HepG2 (cell line): ENCODE data around the gene ITGB3. TPM values are rescaled to one million over a fixed set of nuclear protein-coding genes. Genes with fewer than 3 reads are reported as not detected.

Experiments used
- AHDC1 ChIP-seq: sonication (generic); formaldehyde crosslinking; IDR thresholded peaks from 2 replicates; pipeline ENCODE4 v1.5.1; 2020; ENCODE audit warnings: mild to moderate bottlenecking, missing genetic modification reagents, borderline replicate concordance
- CCDC6 ChIP-seq: sonication (generic); formaldehyde crosslinking; IDR thresholded peaks from 2 replicates; pipeline ENCODE4 v1.8.1; 2022; ENCODE audit warnings: mild to moderate bottlenecking, missing genetic modification reagents, moderate library complexity
- CHD4 ChIP-seq: fragments of 200-600 bp; sonication (generic); IDR thresholded peaks from 2 replicates; pipeline ENCODE4 v1.7.0; 2017; ENCODE audit warnings: mild to moderate bottlenecking, low read length, borderline replicate concordance
- MTA3 ChIP-seq: sonication (generic); formaldehyde crosslinking; IDR thresholded peaks from 2 replicates; pipeline ENCODE4 v1.4.0; 2020; ENCODE audit warnings: missing genetic modification reagents
- MTERF4 ChIP-seq: sonication (generic); formaldehyde crosslinking; IDR thresholded peaks from 2 replicates; pipeline ENCODE4 v1.8.0; 2023; ENCODE audit warnings: mild to moderate bottlenecking, missing genetic modification reagents
- NR2F6 ChIP-seq, 2 experiments: IDR thresholded peaks; 2 replicates each; pipeline ENCODE4 v1.6.1; 2016; ENCODE audit warnings: antibody characterized with exemption in 1 of 2, mild to moderate bottlenecking in 1 of 2
- PRDM10 ChIP-seq: sonication (generic); formaldehyde crosslinking; IDR thresholded peaks from 2 replicates; pipeline ENCODE4 v1.4.0; 2020; ENCODE audit warnings: low read depth, missing genetic modification reagents
- SAP130 ChIP-seq: IDR thresholded peaks from 2 replicates; pipeline ENCODE4 v1.6.1; 2016; ENCODE audit warnings: low read depth
- SNRNP70 ChIP-seq: fragments of 200-400 bp; formaldehyde crosslinking; IDR thresholded peaks from 2 replicates; pipeline ENCODE4 v1.6.1; 2017; ENCODE audit warnings: mild to moderate bottlenecking, low read depth, low read length, moderate library complexity
- U2AF1 ChIP-seq: fragments of 200-400 bp; formaldehyde crosslinking; optimal IDR thresholded peaks from 2 replicates; pipeline ENCODE3; 2017; ENCODE audit warnings: mild to moderate bottlenecking, low read depth, low read length
- ZBTB26 ChIP-seq: IDR thresholded peaks from 2 replicates; pipeline ENCODE4 v1.6.1; 2016; ENCODE audit warnings: missing compliant biosample characterization, missing genetic modification reagents, borderline replicate concordance
- ZFP36L2 ChIP-seq: sonication (generic); formaldehyde crosslinking; IDR thresholded peaks from 2 replicates; pipeline ENCODE4 v1.4.0; 2020; ENCODE audit warnings: missing genetic modification reagents
- ZNF138 ChIP-seq: sonication (generic); formaldehyde crosslinking; IDR thresholded peaks from 2 replicates; pipeline ENCODE4 v1.5.0; 2020; ENCODE audit warnings: mild to moderate bottlenecking, low read depth, missing genetic modification reagents
- ZNF335 ChIP-seq: sonication (generic); formaldehyde crosslinking; IDR thresholded peaks from 2 replicates; pipeline ENCODE4 v1.4.0; 2020; ENCODE audit warnings: missing genetic modification reagents
- ZNF558 ChIP-seq: sonication (generic); formaldehyde crosslinking; IDR thresholded peaks from 2 replicates; pipeline ENCODE4 v1.9.0; 2022; ENCODE audit warnings: mild to moderate bottlenecking, missing genetic modification reagents, borderline replicate concordance
- ZNF737 ChIP-seq: sonication (generic); formaldehyde crosslinking; IDR thresholded peaks from 2 replicates; pipeline ENCODE4 v1.5.0; 2020; ENCODE audit warnings: missing genetic modification reagents, mild to moderate bottlenecking, borderline replicate concordance
- ZNF746 ChIP-seq: sonication (generic); formaldehyde crosslinking; IDR thresholded peaks from 2 replicates; pipeline ENCODE4 v1.8.0; 2022; ENCODE audit warnings: mild to moderate bottlenecking, missing genetic modification reagents
- ZNF747 ChIP-seq: sonication (generic); formaldehyde crosslinking; IDR thresholded peaks from 2 replicates; pipeline ENCODE4 v1.8.1; 2023; ENCODE audit warnings: missing genetic modification reagents, mild to moderate bottlenecking, borderline replicate concordance
- polyA plus RNA-seq, 8 experiments: library from polyadenylated mRNA; depleted of rRNA in 3 of 8; stranded (reverse) in 7 of 8; unstranded in 1 of 8; fragments of >200 nt; fragmentation: Illumina TruSeq in 4 of 8; extraction: Trizol in 4 of 8; gene quantifications; 2 replicates each; pipeline versions ENCODE4 v1.2.1 to v1.2.3, GENCODE V29; 2011 to 2016; ENCODE audit warnings: low read depth in 4 of 8, missing spikeins in 1 of 8, mixed read lengths in 1 of 8; ENCODE audit not compliant: insufficient read depth in 1 of 8
- total RNA-seq, 5 experiments: library from RNA; depleted of rRNA; stranded (reverse); fragments of >200 nt; fragmentation: Illumina TruSeq; extraction: Trizol; gene quantifications; 2 replicates each; pipeline ENCODE4 v1.2.3, GENCODE V29; 2016; ENCODE audit warnings: low read depth in 1 of 5

The ITGB3 gene
- total and polyA plus RNA-seq, 2 of the 13 experiments (the other 11 are each of a cell fraction or from before 2014, with no cell fraction given) = 0.09 to 0.31 TPM

- TF ChIP-seq ZNF335 (CRISPR knock-in tag) = no peak
- peak; percentile 35; the same call in 1 of the 2 replicates for TF ChIP-seq SAP130 (CRISPR knock-in tag)
- no peak for TF ChIP-seq U2AF1
- no peak for TF ChIP-seq CHD4
- no peak for TF ChIP-seq ZNF737 (CRISPR knock-in tag)
- TF ChIP-seq SNRNP70 = no peak
- TF ChIP-seq MTA3 (CRISPR knock-in tag) = no peak
- TF ChIP-seq MTERF4 (CRISPR knock-in tag) = no peak
- no peak for TF ChIP-seq CCDC6 (CRISPR knock-in tag)
- TF ChIP-seq PRDM10 (CRISPR knock-in tag) = no peak
- no peak for TF ChIP-seq ZFP36L2 (CRISPR knock-in tag)
- TF ChIP-seq ZNF558 (CRISPR knock-in tag) = no peak
- TF ChIP-seq NR2F6 (IDR thresholded peaks at IDR 0.05) = peak; percentile 70
- TF ChIP-seq NR2F6 (CRISPR knock-in tag; IDR thresholded peaks at IDR 0.05) = peak; percentile 68
- no peak for TF ChIP-seq ZBTB26 (CRISPR knock-in tag)
- no peak for TF ChIP-seq ZNF746 (CRISPR knock-in tag)
- TF ChIP-seq AHDC1 (CRISPR knock-in tag) = no peak
- no peak for TF ChIP-seq ZNF747
- no peak for TF ChIP-seq ZNF138 (CRISPR knock-in tag)
Measured at GRCh38 chr17:47295037-47295873, 41.6 kb downstream of the ITGB3 start (continued).
